Skeletal muscle tissue (tissue), 4 donors: Measurements from ENCODE around the gene ARG1. TPM values are rescaled to one million over a fixed set of nuclear protein-coding genes. Genes with fewer than 3 reads are reported as not detected.
A peak's percentile ranks its signal among the peaks of the same experiment; 100 is the strongest.

Experiments used
- H3K27ac ChIP-seq: one replicate; pipeline ENCODE4 v1.7.0; 2013; ENCODE audit warnings: mild to moderate bottlenecking, low read depth, low read length, inconsistent platforms
- H3K27me3 ChIP-seq, 3 donors: one replicate each; pipeline ENCODE4 v1.7.0; 2013; ENCODE audit warnings: low read length in 3 of 3; ENCODE audit not compliant: control insufficient read depth in 3 of 3, insufficient read depth in 3 of 3
- H3K36me3 ChIP-seq, 3 donors: one replicate each; pipeline ENCODE4 v1.7.0; 2013; ENCODE audit warnings: low read length in 3 of 3; ENCODE audit not compliant: control insufficient read depth in 3 of 3, insufficient read depth in 3 of 3
- H3K4me1 ChIP-seq, 3 donors: one replicate each; pipeline ENCODE4 v1.7.0; 2013; ENCODE audit warnings: low read length in 3 of 3, mild to moderate bottlenecking in 3 of 3; ENCODE audit not compliant: control insufficient read depth in 3 of 3, insufficient read depth in 3 of 3
- H3K4me3 ChIP-seq, 3 donors: one replicate each; pipeline ENCODE4 v1.7.0; 2013; ENCODE audit warnings: low read length in 3 of 3
- H3K9ac ChIP-seq, 3 donors: one replicate each; pipeline ENCODE4 v1.7.0; 2013; ENCODE audit warnings: low read length in 3 of 3, mild to moderate bottlenecking in 3 of 3, moderate library complexity in 2 of 3, low read depth in 1 of 3
- H3K9me3 ChIP-seq, 3 donors: one replicate each; pipeline ENCODE4 v1.7.0; 2013; ENCODE audit warnings: low read length in 3 of 3; ENCODE audit not compliant: control insufficient read depth in 3 of 3
- total RNA-seq: library from RNA; depleted of rRNA; stranded (reverse); fragments of >200 nt; gene quantifications from one replicate; pipeline ENCODE4 v1.2.3, GENCODE V29; 2014
- donor health status: Osteomylitis.

ARG1 gene
- total RNA-seq, 1 donor from 2014 or later, result 1.0 TPM

DNA sequence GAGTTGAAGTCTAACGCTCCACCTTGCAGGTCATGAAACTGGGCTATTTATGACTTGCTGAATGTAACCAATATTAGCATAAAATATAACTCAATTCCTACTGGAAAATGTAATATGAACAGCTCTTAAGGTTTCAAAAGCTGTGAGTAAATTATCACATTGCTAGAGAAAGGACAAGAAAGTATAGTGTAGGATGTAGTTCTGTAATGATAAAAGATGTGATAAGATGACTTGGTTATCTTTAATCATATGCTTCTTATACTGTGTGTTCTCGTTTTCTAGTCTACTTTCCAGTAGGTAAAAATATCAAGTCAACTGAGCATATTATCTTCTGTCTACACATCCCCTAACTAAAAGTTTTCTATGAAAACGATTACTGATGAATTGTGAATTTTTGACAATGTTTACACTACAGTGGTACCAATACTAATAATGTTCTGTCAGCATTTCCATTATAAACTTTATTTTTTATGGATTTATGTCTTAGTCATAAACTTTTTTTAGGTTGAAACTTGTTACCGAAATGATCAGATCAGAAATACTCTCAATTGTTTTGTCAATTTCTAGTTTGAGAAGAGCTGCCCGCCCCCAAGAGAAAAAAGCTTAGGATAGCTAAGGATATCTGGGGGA, 40.4 kb downstream of the ARG1 start:
- Histone ChIP-seq H3K9ac (no peak overlapping the region), H3K4me1 (no peaks in the 10 kb centered on the region), H3K9me3 (no peaks in the 10 kb centered on the region), H3K27ac (no peak overlapping the region), H3K36me3 (peaks cover 23 to 67% (median 59%) of the 10 kb centered on the region in 3 donors), H3K4me3 (no peak overlapping the region), H3K27me3 (no peaks in the 10 kb centered on the region)

DNA sequence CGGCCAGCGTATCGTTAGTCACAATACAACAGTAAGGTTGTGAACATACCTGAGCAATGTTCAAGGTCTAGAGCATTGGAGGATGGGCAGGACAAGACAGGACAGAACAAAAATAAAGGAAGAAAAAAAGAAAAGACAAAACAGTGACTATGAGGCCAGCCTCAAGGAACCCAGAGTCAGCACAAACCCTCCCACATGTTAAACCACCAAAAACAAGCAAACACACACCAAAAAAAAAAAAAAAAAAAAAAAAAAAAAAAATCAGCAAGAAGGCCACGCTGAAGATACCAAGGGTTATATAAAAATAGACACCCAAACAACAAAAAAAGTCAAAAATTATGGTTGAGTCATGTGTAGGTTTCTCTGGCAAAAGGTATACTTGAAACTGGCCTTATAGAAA, 42.2 kb downstream of the ARG1 start:
- no peak overlapping the region for H3K4me3 ChIP-seq
- no peak overlapping the region for H3K9ac ChIP-seq
- H3K9me3 ChIP-seq, result no peaks in the 10 kb centered on the region
- H3K27me3 ChIP-seq, result no peaks in the 10 kb centered on the region
- H3K4me1 ChIP-seq, result no peaks in the 10 kb centered on the region
- peaks cover 35 to 77% (median 64%) of the 10 kb centered on the region in 3 donors for H3K36me3 ChIP-seq
- no peak overlapping the region for H3K27ac ChIP-seq

DNA sequence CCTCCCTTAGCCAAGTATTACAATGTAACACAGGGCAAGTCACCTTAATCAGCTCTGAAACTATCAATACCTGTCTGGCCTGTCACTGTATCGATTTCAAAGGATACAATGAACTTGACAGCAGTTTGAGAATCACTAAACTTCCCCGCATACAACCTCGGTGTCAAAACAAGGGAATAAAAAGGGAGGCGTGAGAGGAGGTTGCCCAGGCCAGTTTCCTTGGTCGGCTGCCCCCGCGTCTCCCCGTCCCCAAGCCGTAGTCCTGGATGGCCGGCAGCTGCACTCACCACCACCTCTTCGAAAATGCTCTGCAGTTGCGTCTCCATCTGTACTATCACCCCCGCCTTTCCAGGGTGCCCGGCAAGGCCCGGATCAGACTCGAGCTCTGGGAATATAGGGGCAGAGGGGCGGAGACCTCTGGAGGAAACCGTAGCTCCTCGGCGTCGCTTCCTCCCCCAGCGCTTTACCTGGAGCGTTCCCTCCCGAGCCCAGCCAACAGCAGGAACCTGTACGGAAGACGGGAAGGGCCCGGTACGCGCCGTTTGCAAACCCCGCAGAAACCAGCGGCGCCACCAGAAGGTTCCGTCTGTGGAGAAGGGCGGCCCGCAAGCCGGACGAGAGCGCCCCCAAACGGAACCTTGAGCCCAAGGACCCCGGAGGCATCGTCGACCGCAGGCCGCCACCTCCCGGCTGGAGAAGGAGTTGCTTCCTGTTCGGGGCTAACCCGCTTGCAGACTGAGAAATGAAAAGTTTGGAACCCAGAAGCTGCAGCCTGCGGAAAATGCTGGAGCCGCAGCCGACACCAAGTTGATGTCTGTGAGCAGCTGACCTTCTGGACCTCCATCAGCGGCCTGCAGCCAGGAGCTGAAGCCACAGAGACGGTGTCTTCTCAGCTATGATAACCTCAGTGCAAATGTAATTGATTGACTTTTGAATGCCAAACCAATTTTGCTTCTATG, 55.0 kb downstream of the ARG1 start, which contains the start of gene MED23:
TSS of gene MED23 (minus strand) at position 519 of the 959 bp plus-strand sequence. CDS start at position 326, 193 bp downstream.
- Histone ChIP-seq H3K27me3 (no peaks in the 10 kb centered on the region), H3K36me3 (peaks cover 5 to 24% (median 20%) of the 10 kb centered on the region in 3 donors), H3K4me3 (peak within 1 kb of the TSS; percentile 82 to 91 (median 89)), H3K9me3 (no peaks in the 10 kb centered on the region), H3K9ac (peak within 1 kb of the TSS; percentile 87 to 93 (median 92)), H3K4me1 (peaks cover 5 to 8% (median 7%) of the 10 kb centered on the region in 3 donors), H3K27ac (peak within 1 kb of the TSS; percentile 36)

DNA sequence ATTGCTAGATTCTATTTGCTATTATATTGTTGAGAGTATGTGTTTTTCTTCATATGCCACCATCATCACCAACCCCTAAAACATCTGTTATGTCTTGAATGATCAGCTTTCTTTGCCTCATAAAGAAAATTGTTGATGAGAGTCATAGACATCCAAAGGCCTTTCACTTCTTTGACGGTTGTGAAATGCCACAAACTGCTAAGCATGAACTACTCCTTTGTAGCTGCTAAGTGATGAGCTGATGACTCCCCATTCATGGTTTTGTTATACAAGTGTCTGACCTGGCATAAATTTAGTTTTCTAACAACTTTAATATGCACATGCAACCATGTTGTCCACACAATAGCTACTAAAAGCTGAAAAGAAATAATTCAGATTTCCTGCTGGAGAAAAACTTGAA, 55.7 kb downstream of the ARG1 start:
- H3K9me3 ChIP-seq, result no peaks in the 10 kb centered on the region
- H3K27ac ChIP-seq, result no peak overlapping the region
- no peaks in the 10 kb centered on the region for H3K27me3 ChIP-seq
- peaks cover 5 to 8% (median 7%) of the 10 kb centered on the region in 3 donors for H3K4me1 ChIP-seq
- peak overlapping the region; percentile 81 to 92 (median 87) for H3K9ac ChIP-seq
- peaks cover 5 to 17% (median 13%) of the 10 kb centered on the region in 3 donors for H3K36me3 ChIP-seq
- H3K4me3 ChIP-seq, result peak overlapping the region; percentile 82 to 91 (median 89)

DNA sequence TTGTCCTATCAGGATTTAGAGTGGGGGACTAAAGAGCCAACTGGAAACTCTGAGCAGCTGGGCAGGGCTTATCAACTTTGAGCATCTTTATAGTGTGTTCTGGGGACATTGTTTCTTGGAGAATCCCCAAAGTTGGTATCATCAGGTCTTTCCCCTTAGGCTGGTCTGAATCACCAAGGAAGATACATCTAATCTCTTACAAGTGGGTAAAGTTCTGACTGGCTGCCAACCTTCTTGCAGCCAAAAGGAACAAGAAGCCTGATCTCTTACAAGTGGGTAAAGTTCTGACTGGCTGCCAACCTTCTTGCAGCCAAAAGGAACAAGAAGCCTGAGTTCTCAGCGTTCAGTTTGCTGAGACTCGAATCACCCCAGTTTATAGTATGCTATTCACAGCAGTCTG, 56.6 kb downstream of the ARG1 start:
- Histone ChIP-seq H3K9ac (no peak overlapping the region), H3K27me3 (no peaks in the 10 kb centered on the region), H3K27ac (no peak overlapping the region), H3K4me3 (no peak overlapping the region), H3K36me3 (peaks cover 0 to 8% (median 4%) of the 10 kb centered on the region in 3 donors), H3K4me1 (peaks cover 5 to 8% (median 7%) of the 10 kb centered on the region in 3 donors), H3K9me3 (no peaks in the 10 kb centered on the region)

DNA sequence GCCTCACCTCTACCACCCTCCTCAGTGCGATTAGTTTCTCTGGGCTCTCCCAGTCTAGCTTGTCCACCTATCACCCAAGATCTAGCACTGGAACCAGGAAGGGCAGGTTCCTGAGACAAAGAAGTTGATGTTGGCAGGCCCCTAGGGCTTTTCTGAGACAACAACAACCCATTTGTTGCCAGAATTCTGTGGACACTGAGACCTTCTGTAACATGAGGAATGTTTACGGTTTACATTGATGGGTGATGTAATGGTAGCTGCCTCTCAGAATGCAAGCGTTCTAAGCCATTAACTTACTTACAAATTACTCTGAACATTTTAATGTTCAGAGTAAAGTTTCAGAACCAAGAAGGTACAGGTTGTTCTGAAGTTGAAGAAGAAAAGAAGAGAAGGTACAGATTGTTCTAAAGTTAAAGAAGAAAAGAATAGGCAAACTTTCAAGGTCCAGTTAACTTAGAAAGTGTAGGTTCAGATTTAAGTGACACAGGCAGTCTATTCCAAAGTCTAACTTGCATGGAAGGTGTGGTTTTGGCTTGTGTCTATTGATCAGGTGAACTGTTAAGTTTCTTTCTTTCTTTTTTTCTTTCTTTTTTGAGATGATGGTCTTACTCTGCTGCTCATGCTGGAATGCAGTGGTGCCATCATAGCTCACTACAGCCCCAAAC, 58.7 kb downstream of the ARG1 start:
- Histone ChIP-seq H3K27me3 (no peaks in the 10 kb centered on the region), H3K4me3 (no peak overlapping the region), H3K4me1 (peaks cover 5 to 8% (median 7%) of the 10 kb centered on the region in 3 donors), H3K27ac (no peak overlapping the region), H3K9me3 (no peaks in the 10 kb centered on the region), H3K9ac (no peak overlapping the region), H3K36me3 (no peaks in the 10 kb centered on the region)

Other genes with a start within 250 kb of the ARG1 start
- 35.0 TPM for gene MED23, start 55.0 kb downstream of the ARG1 start, total RNA-seq
- 1.0 TPM for gene ENPP3, start 64.1 kb downstream of the ARG1 start, total RNA-seq
- under 0.01 TPM for gene OR2A4, start 128.2 kb downstream of the ARG1 start, total RNA-seq
- not detected for gene CTAGE9, start 137.8 kb downstream of the ARG1 start, total RNA-seq
- gene ENPP1, start 234.8 kb downstream of the ARG1 start, total RNA-seq, result 17.7 TPM